Body of pancreas (tissue), 4 donors: Measurements from ENCODE around the gene TMEM200C. TPM values are rescaled to one million over a fixed set of nuclear protein-coding genes. Genes with fewer than 3 reads are reported as not detected.

Experiments
- ATAC-seq: fragments of 150-250 bp; one replicate; pipeline ENCODE4 v1.9.1; 2016
- DNase-seq, 4 donors: peaks; one replicate each; pipeline ENCODE4 v3.0.0-alpha.2; 2019
- H3K27ac ChIP-seq, 4 donors: fragments of 200-600 bp; sonication (generic); 1 replicate in 3 of 4; 2 replicates in 1 of 4; pipeline versions ENCODE4 v1.5.1 to v1.6.1; 2016 to 2019; ENCODE audit warnings: mild to moderate bottlenecking in 1 of 4, mixed read lengths in 1 of 4, moderate library complexity in 1 of 4
- H3K27me3 ChIP-seq, 2 donors: fragments of 200-600 bp; sonication (generic); one replicate each; pipeline ENCODE4 v1.6.0; 2016; ENCODE audit warnings: mild to moderate bottlenecking in 1 of 2
- H3K36me3 ChIP-seq, 2 donors: fragments of 200-600 bp; sonication (generic); replicated peaks in 1 of 2; 2 replicates each; pipeline ENCODE4 v1.5.1; 2016; ENCODE audit warnings: low read depth in 2 of 2; ENCODE audit not compliant: insufficient read depth in 1 of 2
- H3K4me1 ChIP-seq: fragments of 200-600 bp; sonication (generic); one replicate; pipeline ENCODE4 v1.6.0; 2016
- H3K4me3 ChIP-seq, 2 donors: fragments of 200-600 bp; sonication (generic); 1 replicate in 1 of 2; 2 replicates in 1 of 2; pipeline ENCODE4 v1.5.1; 2016 to 2019
- H3K9me3 ChIP-seq, 3 donors: fragments of 200-600 bp; sonication (generic); 1 replicate in 2 of 3; 2 replicates in 1 of 3; pipeline ENCODE4 v1.5.1; 2016
- POLR2A ChIP-seq, 3 donors: fragments of 450-650 bp; IDR thresholded peaks; one replicate each; pipeline ENCODE4 v1.6.1; 2016; ENCODE audit warnings: antibody characterized with exemption in 3 of 3, mild to moderate bottlenecking in 2 of 3
- WGBS, 2 donors: methylation state at CpG; one replicate each; pipeline ENCODE4 v1.1.5; 2017; 5-methylcytosine and 5-hydroxymethylcytosine counted together
- intact Hi-C: fragments of 100-400 bp; cut with DNase I; formaldehyde crosslinking; loops from one replicate; pipeline ENCODE4 v1.15.1; 2023
- total RNA-seq, 2 donors: library from RNA; depleted of rRNA; stranded (reverse); fragments of >200 nt; gene quantifications; one replicate each; pipeline ENCODE4 v1.1.0, GENCODE V29; 2016
- TF ChIP-seq, protein P1 (sequence below), 7 experiments: fragments of 450-650 bp in 4 of 7; fragments of 200-600 bp in 3 of 7; sonication (generic) in 3 of 7; IDR thresholded peaks; one replicate each; pipeline ENCODE4 v1.5.1; 2016 to 2019; ENCODE audit warnings: antibody characterized with exemption in 7 of 7

TMEM200C gene
- total RNA-seq, 2 donors from 2014 or later: 0.78 TPM; not detected in 1

- no peak overlapping the region for H3K27ac ChIP-seq
- H3K4me1 ChIP-seq: no peaks in the 10 kb centered on the region
- intact Hi-C loops: no loop called here
- ATAC-seq: no peak
- no peaks in the 10 kb centered on the region for H3K36me3 ChIP-seq
- no peak for DNase-seq
- no peak overlapping the region for H3K4me3 ChIP-seq
- TF ChIP-seq, protein P1, sequence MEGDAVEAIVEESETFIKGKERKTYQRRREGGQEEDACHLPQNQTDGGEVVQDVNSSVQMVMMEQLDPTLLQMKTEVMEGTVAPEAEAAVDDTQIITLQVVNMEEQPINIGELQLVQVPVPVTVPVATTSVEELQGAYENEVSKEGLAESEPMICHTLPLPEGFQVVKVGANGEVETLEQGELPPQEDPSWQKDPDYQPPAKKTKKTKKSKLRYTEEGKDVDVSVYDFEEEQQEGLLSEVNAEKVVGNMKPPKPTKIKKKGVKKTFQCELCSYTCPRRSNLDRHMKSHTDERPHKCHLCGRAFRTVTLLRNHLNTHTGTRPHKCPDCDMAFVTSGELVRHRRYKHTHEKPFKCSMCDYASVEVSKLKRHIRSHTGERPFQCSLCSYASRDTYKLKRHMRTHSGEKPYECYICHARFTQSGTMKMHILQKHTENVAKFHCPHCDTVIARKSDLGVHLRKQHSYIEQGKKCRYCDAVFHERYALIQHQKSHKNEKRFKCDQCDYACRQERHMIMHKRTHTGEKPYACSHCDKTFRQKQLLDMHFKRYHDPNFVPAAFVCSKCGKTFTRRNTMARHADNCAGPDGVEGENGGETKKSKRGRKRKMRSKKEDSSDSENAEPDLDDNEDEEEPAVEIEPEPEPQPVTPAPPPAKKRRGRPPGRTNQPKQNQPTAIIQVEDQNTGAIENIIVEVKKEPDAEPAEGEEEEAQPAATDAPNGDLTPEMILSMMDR (IDR thresholded peaks at IDR 0.05): no peak
- TF ChIP-seq POLR2A (IDR thresholded peaks at IDR 0.05): no peak
- 57 to 62% methylated on average over 5 of the region's 5 CpGs for WGBS, 2 donors
- H3K9me3 ChIP-seq: no peaks in the 10 kb centered on the region
- H3K27me3 ChIP-seq: no peaks in the 10 kb centered on the region
Observed at GRCh38 chr18:5853253-5853652, 42.1 kb downstream of the TMEM200C start.

- Histone ChIP-seq H3K36me3 (no peaks in the 10 kb centered on the region), H3K27me3 (no peaks in the 10 kb centered on the region), H3K4me1 (no peaks in the 10 kb centered on the region), H3K4me3 (no peak overlapping the region), H3K9me3 (no peaks in the 10 kb centered on the region), H3K27ac (no peak overlapping the region)
- 34 to 38% methylated on average over 2 of the region's 2 CpGs for WGBS, 2 donors
- no peak for ATAC-seq
- no peak for TF ChIP-seq POLR2A (IDR thresholded peaks at IDR 0.05)
- intact Hi-C loops: no loop called here
- no peak for DNase-seq
Observed at GRCh38 chr18:5851998-5852397, 43.3 kb downstream of the TMEM200C start.

- no peak overlapping the region for H3K4me3 ChIP-seq
- intact Hi-C loops: no loop called here
Observed at GRCh38 chr18:5842653-5843052, 52.7 kb downstream of the TMEM200C start.

DNA sequence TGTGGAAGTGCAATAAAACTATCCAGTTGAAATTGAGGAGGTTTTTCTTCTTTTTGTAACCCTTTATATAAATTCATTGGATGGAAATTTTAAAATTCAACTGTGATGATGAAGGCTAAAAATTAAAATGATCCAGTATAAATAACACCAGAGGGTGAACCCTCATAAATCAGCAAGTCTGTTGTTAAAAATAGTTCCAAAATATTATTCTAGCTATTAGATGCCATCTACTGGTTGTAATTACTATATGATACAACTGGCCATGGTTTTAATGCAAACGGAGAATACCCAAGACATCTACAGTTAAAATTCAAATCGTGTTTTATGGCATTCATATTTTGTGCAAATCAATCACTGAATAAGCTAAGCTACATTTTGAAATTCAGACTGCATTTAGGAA lies 53.8 kb downstream of the TMEM200C start:
- TF ChIP-seq POLR2A (IDR thresholded peaks at IDR 0.05): no peak
- TF ChIP-seq, protein P1 (IDR thresholded peaks at IDR 0.05): peak in 5 of 7 experiments; percentile 14 to 39 (median 27)
- ATAC-seq (no peak), DNase-seq (no peak)
- Histone ChIP-seq H3K4me3 (no peak overlapping the region), H3K9me3 (no peaks in the 10 kb centered on the region), H3K36me3 (no peaks in the 10 kb centered on the region), H3K27ac (no peak overlapping the region), H3K27me3 (no peaks in the 10 kb centered on the region), H3K4me1 (no peaks in the 10 kb centered on the region)
- 26 to 29% methylated on average over 2 of the region's 2 CpGs for WGBS, 2 donors
- intact Hi-C loops: no loop called here

More at GRCh38 chr18:5842653-5843052, 52.7 kb downstream of the TMEM200C start:
- Histone ChIP-seq H3K4me1 (no peaks in the 10 kb centered on the region), H3K27ac (no peak overlapping the region), H3K27me3 (no peaks in the 10 kb centered on the region), H3K36me3 (no peaks in the 10 kb centered on the region), H3K9me3 (no peaks in the 10 kb centered on the region)
- no peak for TF ChIP-seq POLR2A (IDR thresholded peaks at IDR 0.05)
- TF ChIP-seq, protein P1 (IDR thresholded peaks at IDR 0.05): no peak
- 37 to 58% methylated on average over 3 of the region's 3 CpGs for WGBS, 2 donors
- ATAC-seq (no peak), DNase-seq (no peak)

DNA sequence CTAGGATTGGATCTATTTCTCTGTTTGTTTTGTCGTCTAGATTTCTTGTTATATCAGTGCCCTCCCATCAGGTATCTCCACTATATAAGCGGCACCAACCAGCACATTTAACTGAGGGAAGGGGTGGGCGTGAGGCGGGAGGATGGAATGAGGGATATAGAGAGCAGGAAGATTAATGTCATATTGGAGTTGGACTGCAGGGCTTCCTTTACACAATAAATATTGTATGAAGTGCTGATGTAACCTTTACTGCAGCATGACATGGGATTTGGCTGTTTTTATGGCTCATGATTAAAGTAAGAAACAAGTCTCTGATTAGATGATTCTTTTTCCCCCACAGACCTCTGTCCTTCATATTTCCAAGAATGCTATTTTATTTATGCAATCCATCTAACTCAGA lies 54.8 kb downstream of the TMEM200C start:
- no peak for DNase-seq
- no peak for ATAC-seq
- Histone ChIP-seq H3K4me1 (no peaks in the 10 kb centered on the region), H3K27ac (no peak overlapping the region), H3K9me3 (no peaks in the 10 kb centered on the region), H3K27me3 (no peaks in the 10 kb centered on the region), H3K36me3 (no peaks in the 10 kb centered on the region), H3K4me3 (no peak overlapping the region)
- intact Hi-C loops: no loop called here
- 52 to 72% methylated on average over 4 of the region's 4 CpGs for WGBS, 2 donors
- TF ChIP-seq POLR2A (IDR thresholded peaks at IDR 0.05): no peak
- TF ChIP-seq, protein P1 (IDR thresholded peaks at IDR 0.05): no peak
